ENCODE measurements around the gene CCDC85C. TPM values are rescaled to one million over a fixed set of nuclear protein-coding genes. Genes with fewer than 3 reads are reported as not detected.

Gene CCDC85C
- polyA plus RNA-seq, 4 donors: 17.6 to 42.3 (median 28.6) TPM

- H3K4me1 ChIP-seq (ENCODE audit: control insufficient read depth in 3 of 3, insufficient read depth in 2 of 3, low read depth in 1 of 3, low read length in 2 of 3): peaks cover 2 to 29% (median 4%) of the 10 kb centered on the region in 3 donors
- peak overlapping the region; percentile 85 to 91 (median 87) for H3K27ac ChIP-seq (ENCODE audit: low read depth in 1 of 3, low read length in 2 of 3)
- WGBS, 3 donors: 0 to 3% (median 2%) methylated on average over 34 to 38 of the region's 38 CpGs
These were observed 1.4 kb upstream of the CCDC85C start for GRCh38 chr14:99605299-99605961.

GRCh38 chr14:99604766-99605298 is 825 bp upstream of the CCDC85C start:
- WGBS, 3 donors: 0 to 1% (median 1%) methylated on average over 28 to 50 of the region's 50 CpGs
- H3K4me3 ChIP-seq (ENCODE audit: low read depth in 1 of 3, low read length in 3 of 3): peak overlapping the region; percentile 72 to 80 (median 77)
- H3K4me1 ChIP-seq (ENCODE audit: control insufficient read depth in 3 of 3, insufficient read depth in 2 of 3, low read depth in 1 of 3, low read length in 2 of 3): peaks cover 2 to 35% (median 4%) of the 10 kb centered on the region in 3 donors
- H3K27ac ChIP-seq (ENCODE audit: low read depth in 1 of 3, low read length in 2 of 3): peak overlapping the region; percentile 85 to 91 (median 87)
- FAIRE-seq (no peak), DNase-seq (peak; percentile 36 to 68)
- H3K36me3 ChIP-seq (ENCODE audit: control insufficient read depth in 3 of 3, insufficient read depth in 2 of 3, low read depth in 1 of 3, low read length in 3 of 3): peaks cover 0 to 4% (median 0%) of the 10 kb centered on the region in 3 donors
- no peaks in the 10 kb centered on the region for H3K27me3 ChIP-seq (ENCODE audit: control insufficient read depth in 3 of 3, insufficient read depth in 3 of 3, low read length in 3 of 3)
- no peaks in the 10 kb centered on the region for H3K9me3 ChIP-seq (ENCODE audit: control insufficient read depth in 2 of 2, insufficient read depth in 1 of 2, low read depth in 1 of 2, low read length in 1 of 2)

More at GRCh38 chr14:99605299-99605961, 1.4 kb upstream of the CCDC85C start:
- peaks cover 0 to 2% (median 0%) of the 10 kb centered on the region in 3 donors for H3K36me3 ChIP-seq (ENCODE audit: control insufficient read depth in 3 of 3, insufficient read depth in 2 of 3, low read depth in 1 of 3, low read length in 3 of 3)
- no peaks in the 10 kb centered on the region for H3K27me3 ChIP-seq (ENCODE audit: control insufficient read depth in 3 of 3, insufficient read depth in 3 of 3, low read length in 3 of 3)
- DNase-seq: peak; percentile 83 to 84
- H3K9me3 ChIP-seq (ENCODE audit: control insufficient read depth in 2 of 2, insufficient read depth in 1 of 2, low read depth in 1 of 2, low read length in 1 of 2): no peaks in the 10 kb centered on the region
- no peak for FAIRE-seq
- peak overlapping the region; percentile 72 to 80 (median 77) for H3K4me3 ChIP-seq (ENCODE audit: low read depth in 1 of 3, low read length in 3 of 3)

- H3K4me3 ChIP-seq (ENCODE audit: low read depth in 1 of 3, low read length in 3 of 3): peak overlapping the region; percentile 77 to 82 (median 80)
- H3K9me3 ChIP-seq (ENCODE audit: control insufficient read depth in 2 of 2, insufficient read depth in 1 of 2, low read depth in 1 of 2, low read length in 1 of 2): no peaks in the 10 kb centered on the region
- DNase-seq (peak; percentile 96 to 97), FAIRE-seq (no peak)
- WGBS, 3 donors: 1 to 2% (median 1%) methylated on average over 19 to 65 of the region's 65 CpGs
- H3K27ac ChIP-seq (ENCODE audit: low read depth in 1 of 3, low read length in 2 of 3): peak overlapping the region; percentile 85 to 91 (median 87)
- H3K4me1 ChIP-seq (ENCODE audit: control insufficient read depth in 3 of 3, insufficient read depth in 2 of 3, low read depth in 1 of 3, low read length in 2 of 3): peaks cover 2 to 40% (median 4%) of the 10 kb centered on the region in 3 donors
- H3K27me3 ChIP-seq (ENCODE audit: control insufficient read depth in 3 of 3, insufficient read depth in 3 of 3, low read length in 3 of 3): no peaks in the 10 kb centered on the region
- peaks cover 0 to 6% (median 0%) of the 10 kb centered on the region in 3 donors for H3K36me3 ChIP-seq (ENCODE audit: control insufficient read depth in 3 of 3, insufficient read depth in 2 of 3, low read depth in 1 of 3, low read length in 3 of 3)
These were observed 315 bp upstream of the CCDC85C start for GRCh38 chr14:99604278-99604765.

GRCh38 chr14:99602788-99603415 is 1.1 kb downstream of the CCDC85C start:
- DNase-seq (peak in 1 of 2 donors; percentile 59), FAIRE-seq (no peak)
- WGBS, 3 donors: 23 to 27% (median 24%) methylated on average over 26 to 53 of the region's 53 CpGs
- peaks cover 0 to 8% (median 0%) of the 10 kb centered on the region in 3 donors for H3K36me3 ChIP-seq (ENCODE audit: control insufficient read depth in 3 of 3, insufficient read depth in 2 of 3, low read depth in 1 of 3, low read length in 3 of 3)
- H3K27ac ChIP-seq (ENCODE audit: low read depth in 1 of 3, low read length in 2 of 3): peak overlapping the region; percentile 62 to 83 (median 70)
- peak overlapping the region; percentile 33 to 82 (median 46) for H3K4me3 ChIP-seq (ENCODE audit: low read depth in 1 of 3, low read length in 3 of 3)
- no peaks in the 10 kb centered on the region for H3K9me3 ChIP-seq (ENCODE audit: control insufficient read depth in 2 of 2, insufficient read depth in 1 of 2, low read depth in 1 of 2, low read length in 1 of 2)
- H3K4me1 ChIP-seq (ENCODE audit: control insufficient read depth in 3 of 3, insufficient read depth in 2 of 3, low read depth in 1 of 3, low read length in 2 of 3): peaks cover 2 to 54% (median 4%) of the 10 kb centered on the region in 3 donors
- H3K27me3 ChIP-seq (ENCODE audit: control insufficient read depth in 3 of 3, insufficient read depth in 3 of 3, low read length in 3 of 3): no peaks in the 10 kb centered on the region

- peaks cover 4 to 60% (median 5%) of the 10 kb centered on the region in 3 donors for H3K4me1 ChIP-seq (ENCODE audit: control insufficient read depth in 3 of 3, insufficient read depth in 2 of 3, low read depth in 1 of 3, low read length in 2 of 3)
- WGBS, 3 donors: 11 to 34% (median 15%) methylated on average over 18 of the region's 18 CpGs
- H3K27ac ChIP-seq (ENCODE audit: low read depth in 1 of 3, low read length in 2 of 3): peak overlapping the region; percentile 62 to 83 (median 70)
- H3K9me3 ChIP-seq (ENCODE audit: control insufficient read depth in 2 of 2, insufficient read depth in 1 of 2, low read depth in 1 of 2, low read length in 1 of 2): no peaks in the 10 kb centered on the region
- H3K27me3 ChIP-seq (ENCODE audit: control insufficient read depth in 3 of 3, insufficient read depth in 3 of 3, low read length in 3 of 3): no peaks in the 10 kb centered on the region
- H3K36me3 ChIP-seq (ENCODE audit: control insufficient read depth in 3 of 3, insufficient read depth in 2 of 3, low read depth in 1 of 3, low read length in 3 of 3): peaks cover 0 to 8% (median 0%) of the 10 kb centered on the region in 3 donors
- no peak for FAIRE-seq
- peak; percentile 75 to 84 for DNase-seq
- H3K4me3 ChIP-seq (ENCODE audit: low read depth in 1 of 3, low read length in 3 of 3): peak overlapping the region; percentile 33 to 82 (median 46)
These were observed 1.8 kb downstream of the CCDC85C start for GRCh38 chr14:99602054-99602787.

GRCh38 chr14:99601361-99601831 is 2.6 kb downstream of the CCDC85C start:
- H3K27ac ChIP-seq (ENCODE audit: low read depth in 1 of 3, low read length in 2 of 3): peak overlapping the region; percentile 62 to 83 (median 70)
- H3K36me3 ChIP-seq (ENCODE audit: control insufficient read depth in 3 of 3, insufficient read depth in 2 of 3, low read depth in 1 of 3, low read length in 3 of 3): peaks cover 0 to 6% (median 0%) of the 10 kb centered on the region in 3 donors
- no peaks in the 10 kb centered on the region for H3K27me3 ChIP-seq (ENCODE audit: control insufficient read depth in 3 of 3, insufficient read depth in 3 of 3, low read length in 3 of 3)
- WGBS, 3 donors: 26 to 51% (median 43%) methylated on average over 8 of the region's 8 CpGs
- peak; percentile 70 to 83 for DNase-seq
- H3K4me3 ChIP-seq (ENCODE audit: low read depth in 1 of 3, low read length in 3 of 3): peak overlapping the region in 2 of 3 donors; percentile 46 to 82
- H3K9me3 ChIP-seq (ENCODE audit: control insufficient read depth in 2 of 2, insufficient read depth in 1 of 2, low read depth in 1 of 2, low read length in 1 of 2): no peaks in the 10 kb centered on the region
- no peak for FAIRE-seq
- peaks cover 4 to 66% (median 6%) of the 10 kb centered on the region in 3 donors for H3K4me1 ChIP-seq (ENCODE audit: control insufficient read depth in 3 of 3, insufficient read depth in 2 of 3, low read depth in 1 of 3, low read length in 2 of 3)

GRCh38 chr14:99600232-99600888 is 3.6 kb downstream of the CCDC85C start:
- FAIRE-seq: no peak
- peaks cover 0 to 9% (median 0%) of the 10 kb centered on the region in 3 donors for H3K36me3 ChIP-seq (ENCODE audit: control insufficient read depth in 3 of 3, insufficient read depth in 2 of 3, low read depth in 1 of 3, low read length in 3 of 3)
- peaks cover 4 to 66% (median 8%) of the 10 kb centered on the region in 3 donors for H3K4me1 ChIP-seq (ENCODE audit: control insufficient read depth in 3 of 3, insufficient read depth in 2 of 3, low read depth in 1 of 3, low read length in 2 of 3)
- no peaks in the 10 kb centered on the region for H3K27me3 ChIP-seq (ENCODE audit: control insufficient read depth in 3 of 3, insufficient read depth in 3 of 3, low read length in 3 of 3)
- H3K9me3 ChIP-seq (ENCODE audit: control insufficient read depth in 2 of 2, insufficient read depth in 1 of 2, low read depth in 1 of 2, low read length in 1 of 2): no peaks in the 10 kb centered on the region
- H3K4me3 ChIP-seq (ENCODE audit: low read depth in 1 of 3, low read length in 3 of 3): peak overlapping the region in 1 of 3 donors; percentile 6
- peak overlapping the region; percentile 36 to 86 (median 70) for H3K27ac ChIP-seq (ENCODE audit: low read depth in 1 of 3, low read length in 2 of 3)
- DNase-seq: peak in 1 of 2 donors; percentile 49
- WGBS, 3 donors: 53 to 76% (median 66%) methylated on average over 3 of the region's 3 CpGs
